Stimulated activated CD4-positive, alpha-beta T cell treated with anti-CD3 and anti-CD28 coated beads, Interleukin-1b, Interleukin-23, amount 100 ng/mL, for 1 hour (primary cell): ENCODE measurements around the gene EPN1.

Source experiments
- DNase-seq, 2 donors: peaks; one replicate each; pipeline ENCODE4 v3.0.0-alpha.2; 2020; ENCODE audit warnings: low read depth in 2 of 2

Gene EPN1

GRCh38 chr19:55660991-55661390, 14.0 kb upstream of the EPN1 start:
- DNase-seq, result no peak

DNA sequence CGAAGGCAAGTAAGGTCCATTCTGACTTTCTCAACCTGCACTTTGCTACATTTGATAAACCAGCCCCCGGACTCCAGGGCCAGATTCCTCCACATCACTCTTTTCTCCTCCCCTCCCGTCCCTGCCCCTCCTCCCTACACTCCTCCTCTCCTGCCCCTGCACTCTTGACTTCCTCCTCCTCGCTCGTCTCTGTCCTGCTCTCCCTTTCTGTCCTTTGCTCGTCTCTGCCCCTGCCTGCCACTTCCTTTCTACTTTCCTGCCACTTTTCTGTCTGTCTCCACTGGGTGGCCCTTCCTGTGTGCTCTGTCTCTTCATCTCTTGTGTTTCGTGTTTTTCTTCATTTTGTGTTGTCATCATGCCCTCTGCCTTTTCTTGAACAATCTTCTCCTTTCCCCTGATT, 13.2 kb upstream of the EPN1 start:
- no peak for DNase-seq

DNA sequence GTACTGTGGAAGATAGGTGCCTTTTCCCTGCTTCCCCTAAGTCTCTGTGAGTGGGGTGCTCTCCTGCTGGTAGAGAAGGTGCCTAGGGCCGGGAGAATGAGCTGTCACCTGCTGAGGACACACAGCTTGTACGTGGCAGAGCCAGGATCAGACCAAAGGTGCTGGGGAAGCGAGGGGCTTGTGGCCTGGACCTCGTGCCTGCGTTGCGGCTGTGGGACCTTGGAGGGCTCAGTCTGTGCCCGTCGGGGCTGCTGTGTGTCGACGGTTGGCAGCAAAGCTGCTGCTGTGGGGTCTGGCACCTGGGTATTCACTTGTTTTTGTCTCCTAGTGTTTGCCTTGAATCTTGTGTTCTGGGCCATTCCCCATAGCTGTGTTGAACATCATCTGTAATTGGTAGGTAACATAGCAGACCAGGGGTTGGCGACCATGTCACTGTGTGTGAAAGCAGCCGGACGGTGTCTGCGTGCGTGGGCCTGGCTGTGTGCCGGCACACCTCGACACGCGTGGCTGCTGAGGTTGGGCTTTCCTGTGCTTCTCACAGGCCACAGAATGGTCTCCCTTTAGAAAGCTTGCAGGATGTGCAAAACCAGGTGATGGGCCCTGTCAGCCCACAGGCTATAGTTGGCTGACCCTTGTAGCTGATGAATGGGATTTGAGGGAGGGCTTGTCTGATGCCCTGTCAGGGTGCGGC, 11.0 kb upstream of the EPN1 start:
- DNase-seq, result no peak

DNA sequence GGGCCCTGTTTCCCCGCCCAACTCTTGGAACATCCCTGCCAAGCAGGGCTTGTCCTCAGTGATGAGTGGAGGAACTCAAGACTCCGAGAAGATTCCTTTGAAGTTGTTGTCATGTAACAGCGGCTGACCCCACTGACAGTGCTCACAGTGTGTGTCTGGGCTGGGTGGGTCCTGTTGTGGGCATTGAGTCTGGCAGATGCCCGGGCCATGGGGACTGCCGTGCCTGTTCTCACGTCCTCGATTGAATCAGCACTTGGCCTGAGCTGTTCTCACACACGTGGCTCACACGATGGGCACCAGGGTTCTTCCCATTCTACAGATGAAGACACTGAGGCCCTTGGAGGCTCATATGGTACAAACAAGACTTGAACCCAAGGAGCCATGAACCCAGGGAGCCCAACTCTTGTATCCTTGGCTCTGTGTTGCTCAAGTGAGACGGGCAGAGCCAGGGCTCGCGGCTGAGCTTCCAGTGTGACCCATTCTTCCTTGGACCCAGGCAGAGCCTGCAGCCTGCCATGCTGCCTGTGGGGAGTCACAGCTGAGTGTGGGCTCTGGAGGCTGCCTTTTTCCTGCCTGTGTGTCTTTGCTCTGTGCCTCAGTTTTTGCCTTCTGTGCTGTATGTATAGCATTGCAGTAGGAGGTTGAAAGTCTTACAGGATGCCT, 8.6 kb upstream of the EPN1 start:
- DNase-seq, result no peak

- no peak for DNase-seq
These were observed 8.0 kb upstream of the EPN1 start for GRCh38 chr19:55667006-55667381.

DNA sequence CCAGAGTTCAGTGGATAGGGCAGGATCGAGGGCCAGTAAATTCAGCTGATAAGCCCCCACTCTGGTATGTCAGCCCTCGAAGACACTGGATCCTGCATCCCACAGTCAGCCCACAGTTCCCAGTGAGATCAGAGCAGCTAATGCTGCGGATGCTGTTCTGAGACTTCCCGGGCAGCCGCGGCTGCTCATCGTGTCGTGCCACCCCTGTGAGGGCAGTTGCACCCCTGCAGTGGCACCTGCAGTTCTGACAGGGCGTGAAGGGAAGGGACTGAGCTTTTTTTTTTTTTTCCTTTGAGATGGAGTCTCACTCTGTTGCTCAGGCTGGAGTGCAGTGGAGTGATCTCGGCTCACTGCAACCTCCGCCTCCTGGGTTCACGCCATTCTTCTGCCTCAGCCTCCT, 7.5 kb upstream of the EPN1 start:
- no peak for DNase-seq

DNA sequence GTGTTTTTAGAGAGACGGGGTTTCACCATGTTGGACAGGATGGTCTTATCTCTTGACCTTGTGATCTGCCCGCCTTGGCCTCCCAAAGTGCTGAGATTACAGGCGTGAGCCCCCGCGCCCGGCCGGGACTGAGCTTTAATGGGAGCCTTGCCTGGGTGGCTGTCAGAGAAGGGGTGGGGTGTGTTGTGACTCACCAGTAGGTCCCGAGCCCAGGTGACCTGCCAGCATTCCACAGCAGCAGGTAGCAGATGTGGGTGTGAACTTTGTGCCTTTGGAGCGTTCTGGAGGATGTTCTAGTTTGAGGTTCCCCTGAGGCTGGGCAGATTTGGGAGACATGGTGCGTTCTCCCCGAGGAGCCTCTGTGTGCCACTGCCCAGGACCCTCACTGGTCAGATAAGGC, 7.1 kb upstream of the EPN1 start:
- DNase-seq, result no peak

- no peak for DNase-seq
These were observed 6.2 kb upstream of the EPN1 start for GRCh38 chr19:55668603-55669348.

- no peak for DNase-seq
These were observed 5.4 kb upstream of the EPN1 start for GRCh38 chr19:55669418-55670279.

- DNase-seq, result no peak
These were observed 4.6 kb upstream of the EPN1 start for GRCh38 chr19:55670280-55671053.

DNA sequence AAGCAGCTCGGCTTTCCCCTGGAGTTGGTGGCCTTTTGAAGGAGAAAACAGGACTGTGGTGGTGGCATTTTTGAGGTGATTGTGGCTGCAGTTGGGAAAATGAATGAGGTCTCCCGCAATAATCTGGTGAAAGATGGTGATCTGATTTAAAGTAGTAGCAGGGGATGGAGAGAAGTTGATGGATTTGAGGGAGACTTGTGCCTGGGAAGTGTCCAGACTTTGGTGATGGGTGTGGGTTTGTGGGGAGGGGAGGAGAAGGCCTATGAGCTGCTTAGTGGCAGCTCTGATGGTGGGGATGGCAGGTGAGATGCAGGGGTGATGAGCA, 4.0 kb upstream of the EPN1 start:
- DNase-seq, result no peak

GRCh38 chr19:55672418-55672817, 2.6 kb upstream of the EPN1 start:
- DNase-seq, result no peak

DNA sequence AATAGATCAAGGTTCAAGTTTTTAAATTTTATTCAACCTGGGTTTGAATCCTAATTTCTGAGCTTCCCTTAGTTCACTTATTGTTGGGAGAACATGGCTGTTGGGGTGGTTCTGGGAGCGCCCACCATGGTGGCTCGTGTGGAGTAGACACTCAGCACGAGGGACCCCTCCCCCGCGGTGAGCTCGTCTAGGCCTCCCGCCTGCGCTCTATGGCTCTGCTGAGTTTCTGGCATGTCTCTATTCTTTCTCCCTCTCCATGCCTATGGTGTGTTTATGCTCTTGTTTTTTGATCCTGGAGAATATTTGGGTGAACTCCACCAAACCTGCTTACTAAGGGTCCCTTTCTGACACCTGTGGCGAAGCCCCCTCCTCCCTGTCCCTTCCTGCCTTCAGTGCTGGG, 1.6 kb upstream of the EPN1 start:
- DNase-seq, result no peak

GRCh38 chr19:55673889-55674288, 1.1 kb upstream of the EPN1 start:
- no peak for DNase-seq

- no peak for DNase-seq
These were observed 576 bp upstream of the EPN1 start for GRCh38 chr19:55674459-55674840.

DNA sequence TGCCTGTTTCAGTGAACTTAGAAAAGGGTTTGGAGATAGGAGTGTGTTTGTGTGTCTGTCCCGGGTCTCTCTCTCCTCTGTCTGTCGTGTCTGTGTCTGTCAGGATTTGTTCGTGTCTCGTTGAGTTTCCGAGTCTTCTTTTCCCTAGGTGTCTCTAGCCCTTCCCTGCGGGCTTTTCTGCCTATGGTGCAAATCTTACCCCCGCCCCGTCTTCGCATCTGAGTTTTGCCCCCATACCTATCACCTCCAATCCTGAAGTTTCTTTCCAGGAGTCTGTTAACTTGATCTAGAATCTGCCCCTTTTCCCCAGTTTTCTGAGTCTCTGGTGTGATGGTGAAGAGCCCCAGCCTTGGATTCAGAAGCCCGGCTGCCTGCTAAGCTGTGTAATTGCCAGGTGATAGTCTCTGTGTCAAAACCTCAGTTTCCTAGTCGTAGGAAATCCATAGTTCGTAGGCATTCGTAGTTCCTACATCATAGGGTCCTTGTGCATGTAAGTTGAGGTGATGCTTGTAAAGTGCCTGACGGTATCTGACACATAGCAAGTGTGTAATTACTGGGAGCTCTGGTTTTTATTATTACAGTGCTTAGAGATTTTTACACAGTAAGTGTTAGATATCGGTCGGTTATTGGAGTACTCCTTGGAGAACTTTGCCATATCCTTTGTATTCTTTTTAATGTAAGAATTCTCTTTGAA, 782 bp downstream of the EPN1 start:
- no peak for DNase-seq

DNA sequence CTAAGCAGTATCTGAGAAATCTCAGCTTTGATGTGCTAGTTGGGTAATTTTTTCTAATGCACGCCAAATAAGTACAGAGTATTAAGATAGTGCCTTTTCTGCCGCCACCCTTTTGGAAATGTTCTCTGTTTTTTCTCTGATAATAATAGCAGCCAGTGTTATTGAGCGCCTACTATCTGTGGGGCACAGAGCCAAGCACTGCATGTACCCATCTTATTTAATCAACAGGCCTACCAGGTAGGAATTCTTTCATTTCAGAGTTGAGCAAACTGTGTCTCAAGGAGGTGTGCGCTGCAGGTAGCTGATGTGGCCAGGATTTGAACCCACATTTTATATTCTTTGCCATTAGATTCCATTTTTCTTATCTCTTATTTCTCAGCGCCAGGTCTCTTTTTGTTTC, 1.4 kb downstream of the EPN1 start:
- DNase-seq, result no peak

GRCh38 chr19:55676889-55677505, 2.0 kb downstream of the EPN1 start:
- no peak for DNase-seq

DNA sequence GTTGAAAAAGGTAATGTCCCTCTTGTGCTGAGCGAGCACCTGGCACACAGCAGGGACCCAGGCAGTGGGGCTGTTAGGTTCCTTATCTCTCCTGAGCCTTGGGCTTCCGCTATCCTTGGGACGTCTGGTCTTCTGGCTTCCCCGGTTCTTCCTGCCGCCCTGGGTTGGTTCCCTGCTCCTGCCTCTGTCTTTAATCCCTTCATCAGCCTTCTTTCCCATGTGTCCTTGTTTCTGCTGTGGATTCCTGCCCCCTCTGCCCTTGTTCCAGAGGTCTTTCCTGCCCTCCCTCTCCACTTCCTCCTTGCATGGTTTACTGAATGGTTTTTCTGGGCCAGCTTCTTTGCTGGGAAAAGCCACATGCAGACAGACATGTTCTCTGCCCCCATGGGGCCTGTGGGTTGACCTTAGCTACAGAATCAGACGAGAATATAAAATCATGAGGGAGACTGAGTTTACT, 2.6 kb downstream of the EPN1 start:
- DNase-seq, result no peak

DNA sequence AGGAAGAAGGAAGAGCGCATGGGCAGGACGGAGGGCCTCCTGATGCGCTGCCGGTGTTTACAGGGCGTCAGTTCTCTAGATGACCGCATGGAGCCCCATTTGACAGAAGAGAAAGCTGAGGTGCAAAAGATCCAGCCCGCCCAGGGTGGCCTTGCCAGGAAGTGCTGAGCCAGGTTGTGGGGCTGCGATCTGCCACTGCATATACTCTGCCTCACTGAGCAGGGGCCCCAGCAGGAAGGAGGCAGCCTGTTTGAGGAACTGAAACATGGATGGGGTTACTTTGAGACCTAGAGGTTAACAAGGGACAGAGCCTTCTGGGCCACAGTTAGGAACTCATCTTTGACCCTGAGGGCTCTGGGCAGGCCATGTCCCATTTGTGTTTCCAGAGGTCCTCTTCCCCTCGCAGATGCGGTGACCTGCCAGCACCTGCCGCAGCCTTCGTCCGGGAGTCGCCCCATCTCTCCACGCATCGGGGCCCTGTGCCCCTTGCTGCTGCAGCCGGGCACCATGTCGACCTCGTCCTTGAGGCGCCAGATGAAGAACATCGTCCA, 3.2 kb downstream of the EPN1 start:
- DNase-seq, result no peak
